Umbilical cord (tissue), 2 donors: ENCODE data around the gene ABHD3. TPM values are rescaled to one million over a fixed set of nuclear protein-coding genes. Genes with fewer than 3 reads are reported as not detected.
"Not testable (repeated sequence)": the region's sequence is repeated elsewhere in the genome, so short reads cannot be mapped to it uniquely, and the experiment has no call there.

ENCODE experiments used
- DNase-seq: peaks from one replicate; pipeline ENCODE4 v3.0.0-alpha.2; 2015; ENCODE audit warnings: low spot score
- total RNA-seq: library from RNA; depleted of rRNA; stranded (reverse); fragments of >200 nt; gene quantifications from one replicate; pipeline ENCODE4 v1.2.3, GENCODE V29; 2014; ENCODE audit warnings: low replicate concordance; ENCODE audit not compliant: insufficient read depth

The ABHD3 gene
- total RNA-seq, 1 donor from 2014 or later, result 15.2 TPM

- DNase-seq, result no peak
Measured at GRCh38 chr18:21653361-21653760, 51.2 kb downstream of the ABHD3 start.

GRCh38 chr18:21652073-21652472 is 52.5 kb downstream of the ABHD3 start:
- DNase-seq, result no peak

GRCh38 chr18:21650311-21650710 is 54.3 kb downstream of the ABHD3 start:
- no peak for DNase-seq

GRCh38 chr18:21640375-21640774 is 64.2 kb downstream of the ABHD3 start:
- not testable (repeated sequence) for DNase-seq

GRCh38 chr18:21638822-21639221 is 65.8 kb downstream of the ABHD3 start:
- no peak for DNase-seq

GRCh38 chr18:21636769-21637168 is 67.8 kb downstream of the ABHD3 start:
- DNase-seq, result no peak

- DNase-seq, result no peak
Measured at GRCh38 chr18:21634588-21635199, 69.9 kb downstream of the ABHD3 start.

GRCh38 chr18:21632393-21632792 is 72.2 kb downstream of the ABHD3 start:
- DNase-seq, result no peak

- no peak for DNase-seq
Measured at GRCh38 chr18:21629089-21629832, 75.3 kb downstream of the ABHD3 start.

- DNase-seq, result not testable (repeated sequence)
Measured at GRCh38 chr18:21621640-21622039, 82.9 kb downstream of the ABHD3 start.

- DNase-seq, result peak; percentile 94
Measured at GRCh38 chr18:21612125-21613039, 92.2 kb downstream of the ABHD3 start, which contains the start of gene SNRPD1. SNRPD1 (plus strand) TSS chr18:21612314; CDS start chr18:21612430, 116 bp downstream.

- DNase-seq, result not testable (repeated sequence)
Measured at GRCh38 chr18:21611401-21612124, 93.0 kb downstream of the ABHD3 start.

- DNase-seq, result no peak
Measured at GRCh38 chr18:21605213-21605612, 99.4 kb downstream of the ABHD3 start.

GRCh38 chr18:21604671-21605070 is 99.9 kb downstream of the ABHD3 start:
- DNase-seq, result no peak

GRCh38 chr18:21602299-21602587 is 102.3 kb downstream of the ABHD3 start:
- DNase-seq, result peak; percentile 16

Other genes starting within 250 kb of the ABHD3 start
- gene ESCO1, start 104.1 kb downstream of the ABHD3 start, total RNA-seq, result 28.9 TPM
- gene SNRPD1, start 92.5 kb downstream of the ABHD3 start, total RNA-seq, result 8.4 TPM
- gene MIB1, start 36.0 kb upstream of the ABHD3 start, total RNA-seq, result 53.0 TPM